ENCODE results near the gene SORL1-AS1.

- no peak for TF ChIP-seq FOXM1 (IDR thresholded peaks at IDR 0.05; ENCODE audit: borderline replicate concordance)
- no peak for TF ChIP-seq SUZ12 (IDR thresholded peaks at IDR 0.05)
- TF ChIP-seq HDGF (IDR thresholded peaks at IDR 0.05; ENCODE audit: borderline replicate concordance) = no peak
- TF ChIP-seq ELF4 (IDR thresholded peaks at IDR 0.05) = no peak
- TF ChIP-seq, protein P1, sequence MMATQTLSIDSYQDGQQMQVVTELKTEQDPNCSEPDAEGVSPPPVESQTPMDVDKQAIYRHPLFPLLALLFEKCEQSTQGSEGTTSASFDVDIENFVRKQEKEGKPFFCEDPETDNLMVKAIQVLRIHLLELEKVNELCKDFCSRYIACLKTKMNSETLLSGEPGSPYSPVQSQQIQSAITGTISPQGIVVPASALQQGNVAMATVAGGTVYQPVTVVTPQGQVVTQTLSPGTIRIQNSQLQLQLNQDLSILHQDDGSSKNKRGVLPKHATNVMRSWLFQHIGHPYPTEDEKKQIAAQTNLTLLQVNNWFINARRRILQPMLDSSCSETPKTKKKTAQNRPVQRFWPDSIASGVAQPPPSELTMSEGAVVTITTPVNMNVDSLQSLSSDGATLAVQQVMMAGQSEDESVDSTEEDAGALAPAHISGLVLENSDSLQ (IDR thresholded peaks at IDR 0.05) = 0 out of 2 replicates have a peak, but pooled peaks have one; percentile 9
- TF ChIP-seq LEF1 (IDR thresholded peaks at IDR 0.05; ENCODE audit: borderline replicate concordance) = no peak
Measured at GRCh38 chr11:121464352-121464946, 11.7 kb upstream of the SORL1-AS1 start.
